ENCODE measurements around the gene TMEM203.

Gene TMEM203

GRCh38 chr9:137217276-137218211 lies 12.1 kb upstream of the TMEM203 start:
- DNase-seq (ENCODE audit: low spot score) = no peak

- no peak for DNase-seq (ENCODE audit: low spot score)
These were observed 10.9 kb upstream of the TMEM203 start for GRCh38 chr9:137216188-137216965.

- no peak for DNase-seq (ENCODE audit: low spot score)
These were observed 9.9 kb upstream of the TMEM203 start for GRCh38 chr9:137215196-137215986.

- no peak for DNase-seq (ENCODE audit: low spot score)
These were observed 9.2 kb upstream of the TMEM203 start for GRCh38 chr9:137214620-137215019.

GRCh38 chr9:137213160-137214060 lies 8.0 kb upstream of the TMEM203 start:
- DNase-seq (ENCODE audit: low spot score) = no peak

- no peak for DNase-seq (ENCODE audit: low spot score)
These were observed 7.1 kb upstream of the TMEM203 start for GRCh38 chr9:137212520-137212919.

GRCh38 chr9:137211532-137211931 lies 6.1 kb upstream of the TMEM203 start:
- no peak for DNase-seq (ENCODE audit: low spot score)

- no peak for DNase-seq (ENCODE audit: low spot score)
These were observed 1.2 kb upstream of the TMEM203 start for GRCh38 chr9:137206602-137207001.

GRCh38 chr9:137204731-137205125 lies 720 bp downstream of the TMEM203 start:
- DNase-seq (ENCODE audit: low spot score) = no peak

GRCh38 chr9:137202966-137203365 lies 2.5 kb downstream of the TMEM203 start:
- DNase-seq (ENCODE audit: low spot score) = no peak

- DNase-seq (ENCODE audit: low spot score) = no peak
These were observed 4.1 kb downstream of the TMEM203 start for GRCh38 chr9:137201205-137201868.

GRCh38 chr9:137200311-137201204 lies 4.9 kb downstream of the TMEM203 start, which contains the start of gene TPRN:
Gene TPRN, minus strand, starts transcription at chr9:137200741. Its CDS starts 30 bp downstream, at chr9:137200711.
- peak; percentile 98 for DNase-seq (ENCODE audit: low spot score)

- no peak for DNase-seq (ENCODE audit: low spot score)
These were observed 5.9 kb downstream of the TMEM203 start for GRCh38 chr9:137199411-137200121.

GRCh38 chr9:137198902-137199283 lies 6.6 kb downstream of the TMEM203 start:
- DNase-seq (ENCODE audit: low spot score) = no peak

GRCh38 chr9:137198051-137198901 lies 7.2 kb downstream of the TMEM203 start:
- DNase-seq (ENCODE audit: low spot score) = no peak

- DNase-seq (ENCODE audit: low spot score) = no peak
These were observed 9.8 kb downstream of the TMEM203 start for GRCh38 chr9:137195525-137196220.

- no peak for DNase-seq (ENCODE audit: low spot score)
These were observed 10.5 kb downstream of the TMEM203 start for GRCh38 chr9:137194909-137195308.
